ENCODE data around the gene TPK1.

DNA sequence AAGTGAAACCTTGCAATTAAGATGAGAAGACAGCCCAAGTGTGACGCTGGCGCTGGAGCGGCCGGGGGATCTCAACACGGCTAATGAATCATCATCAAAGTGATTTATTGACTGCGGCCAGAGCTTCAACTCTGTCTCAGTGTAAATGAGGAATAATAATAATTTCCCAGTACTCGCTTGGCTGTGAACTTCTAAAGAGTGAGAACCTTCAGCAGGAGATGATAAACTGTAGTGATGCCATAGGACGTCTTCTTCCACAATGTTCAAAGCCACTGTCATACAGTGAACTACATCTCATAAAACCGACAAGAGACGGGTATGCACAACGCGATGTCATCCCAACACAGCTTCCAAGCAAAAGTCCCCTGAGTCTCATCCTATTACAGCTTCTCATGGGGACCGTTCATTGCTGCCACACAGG lies 308.8 kb downstream of the TPK1 start:
- TF ChIP-seq, protein P1, sequence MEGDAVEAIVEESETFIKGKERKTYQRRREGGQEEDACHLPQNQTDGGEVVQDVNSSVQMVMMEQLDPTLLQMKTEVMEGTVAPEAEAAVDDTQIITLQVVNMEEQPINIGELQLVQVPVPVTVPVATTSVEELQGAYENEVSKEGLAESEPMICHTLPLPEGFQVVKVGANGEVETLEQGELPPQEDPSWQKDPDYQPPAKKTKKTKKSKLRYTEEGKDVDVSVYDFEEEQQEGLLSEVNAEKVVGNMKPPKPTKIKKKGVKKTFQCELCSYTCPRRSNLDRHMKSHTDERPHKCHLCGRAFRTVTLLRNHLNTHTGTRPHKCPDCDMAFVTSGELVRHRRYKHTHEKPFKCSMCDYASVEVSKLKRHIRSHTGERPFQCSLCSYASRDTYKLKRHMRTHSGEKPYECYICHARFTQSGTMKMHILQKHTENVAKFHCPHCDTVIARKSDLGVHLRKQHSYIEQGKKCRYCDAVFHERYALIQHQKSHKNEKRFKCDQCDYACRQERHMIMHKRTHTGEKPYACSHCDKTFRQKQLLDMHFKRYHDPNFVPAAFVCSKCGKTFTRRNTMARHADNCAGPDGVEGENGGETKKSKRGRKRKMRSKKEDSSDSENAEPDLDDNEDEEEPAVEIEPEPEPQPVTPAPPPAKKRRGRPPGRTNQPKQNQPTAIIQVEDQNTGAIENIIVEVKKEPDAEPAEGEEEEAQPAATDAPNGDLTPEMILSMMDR (IDR thresholded peaks at IDR 0.05): no peak
- TF ChIP-seq POLR2AphosphoS5 (IDR thresholded peaks at IDR 0.05; ENCODE audit: low read depth, low read length): no peak

All from Panc1 (cell line).